Small intestine (tissue), 7 donors: ENCODE data around the gene TMIE. TPM values are rescaled to one million over a fixed set of nuclear protein-coding genes. Genes with fewer than 3 reads are reported as not detected.

Experiments
- DNase-seq, 2 donors: peaks; one replicate each; pipeline versions ENCODE4 v3.0.0 to v3.0.0-alpha.2; 2013
- FAIRE-seq: peaks from 2 replicates; lab custom pipeline; 2012; peaks lifted over from hg19 to GRCh38; lab: Jason Lieb, UNC
- H3K27ac ChIP-seq, 3 donors: one replicate each; pipeline ENCODE4 v1.5.1; 2013; ENCODE audit warnings: low read length in 2 of 3, mild to moderate bottlenecking in 2 of 3, control low read depth in 1 of 3, inconsistent platforms in 1 of 3, low read depth in 1 of 3, moderate library complexity in 1 of 3
- H3K27me3 ChIP-seq, 3 donors: one replicate each; pipeline ENCODE4 v1.6.1; 2013; ENCODE audit warnings: low read length in 3 of 3, inconsistent platforms in 1 of 3; ENCODE audit not compliant: control insufficient read depth in 3 of 3, insufficient read depth in 3 of 3
- H3K36me3 ChIP-seq, 3 donors: one replicate each; pipeline ENCODE4 v1.6.1; 2013; ENCODE audit warnings: low read length in 3 of 3, inconsistent platforms in 1 of 3, low read depth in 1 of 3, mild to moderate bottlenecking in 1 of 3, moderate library complexity in 1 of 3; ENCODE audit not compliant: control insufficient read depth in 3 of 3, insufficient read depth in 2 of 3
- H3K4me1 ChIP-seq, 3 donors: one replicate each; pipeline ENCODE4 v1.6.1; 2013; ENCODE audit warnings: low read length in 2 of 3, inconsistent platforms in 1 of 3, low read depth in 1 of 3, mild to moderate bottlenecking in 1 of 3, moderate library complexity in 1 of 3; ENCODE audit not compliant: control insufficient read depth in 3 of 3, insufficient read depth in 2 of 3
- H3K4me3 ChIP-seq, 3 donors: one replicate each; pipeline ENCODE4 v1.5.1; 2013; ENCODE audit warnings: low read length in 3 of 3, control low read depth in 1 of 3, inconsistent platforms in 1 of 3, low read depth in 1 of 3, mild to moderate bottlenecking in 1 of 3, moderate library complexity in 1 of 3
- H3K9me3 ChIP-seq, 2 donors: one replicate each; pipeline ENCODE4 v1.6.1; 2013; ENCODE audit warnings: low read depth in 1 of 2, low read length in 1 of 2; ENCODE audit not compliant: control insufficient read depth in 2 of 2, insufficient read depth in 1 of 2
- whole genome bisulfite sequencing, 3 donors: extraction: QIAGEN DNeasy Blood & Tissue Kit; methylation state at CpG; one replicate each; pipeline ENCODE4 v1.1.7; 2013; 5-methylcytosine and 5-hydroxymethylcytosine counted together
- polyA plus RNA-seq, 4 donors: library from polyadenylated mRNA; stranded (reverse) in 3 of 4; unstranded in 1 of 4; fragments of 200-250 nt in 3 of 4; fragments of 120-200 nt in 1 of 4; gene quantifications; one replicate each; pipeline versions ENCODE4 v1.2.1 to v1.2.3, GENCODE V29; 2013
- donor health status: healthy with polysubstance abuse.
- donor health status: control.
- donor health status: control.
- donor health status: Bipolar disorder and iron deficiency.
- donor health status: healthy.

TMIE gene
- polyA plus RNA-seq, 4 donors, result 0.22 to 0.70 TPM; not detected in 2

GRCh38 chr3:46678280-46678679, 22.9 kb upstream of the TMIE start:
- Histone ChIP-seq H3K36me3 (peaks cover 0 to 90% (median 0%) of the 10 kb centered on the region in 3 donors), H3K9me3 (no peaks in the 10 kb centered on the region), H3K4me3 (no peak overlapping the region), H3K27me3 (no peaks in the 10 kb centered on the region), H3K4me1 (peaks cover 0 to 9% (median 0%) of the 10 kb centered on the region in 3 donors), H3K27ac (no peak overlapping the region)
- FAIRE-seq (no peak), DNase-seq (no peak)
- 90 to 92% (median 91%) methylated on average over 6 of the region's 6 CpGs for WGBS, 3 donors

GRCh38 chr3:46679681-46680080, 21.5 kb upstream of the TMIE start:
- Histone ChIP-seq H3K4me1 (no peaks in the 10 kb centered on the region), H3K36me3 (peaks cover 0 to 90% (median 0%) of the 10 kb centered on the region in 3 donors), H3K27me3 (no peaks in the 10 kb centered on the region), H3K27ac (no peak overlapping the region), H3K9me3 (no peaks in the 10 kb centered on the region), H3K4me3 (no peak overlapping the region)
- DNase-seq (no peak), FAIRE-seq (no peak)
- 72 to 89% (median 75%) methylated on average over 5 of the region's 5 CpGs for WGBS, 3 donors

- DNase-seq (no peak), FAIRE-seq (no peak)
- no peak overlapping the region for H3K27ac ChIP-seq
- no peak overlapping the region for H3K4me3 ChIP-seq
- whole genome bisulfite sequencing, 3 donors, result 81 to 91% (median 84%) methylated on average over 9 of the region's 9 CpGs
- H3K4me1 ChIP-seq, result no peaks in the 10 kb centered on the region
- no peaks in the 10 kb centered on the region for H3K9me3 ChIP-seq
- H3K36me3 ChIP-seq, result peaks cover 0 to 89% (median 0%) of the 10 kb centered on the region in 3 donors
- H3K27me3 ChIP-seq, result no peaks in the 10 kb centered on the region
Measured at GRCh38 chr3:46680298-46680826, 20.8 kb upstream of the TMIE start.

- 80 to 90% (median 87%) methylated on average over 10 of the region's 10 CpGs for WGBS, 3 donors
- H3K4me3 ChIP-seq, result no peak overlapping the region
- no peak overlapping the region for H3K27ac ChIP-seq
- no peaks in the 10 kb centered on the region for H3K27me3 ChIP-seq
- FAIRE-seq, result no peak
- peaks cover 0 to 89% (median 0%) of the 10 kb centered on the region in 3 donors for H3K36me3 ChIP-seq
- no peak for DNase-seq
- H3K9me3 ChIP-seq, result no peaks in the 10 kb centered on the region
- no peaks in the 10 kb centered on the region for H3K4me1 ChIP-seq
Measured at GRCh38 chr3:46681387-46681786, 19.8 kb upstream of the TMIE start.

GRCh38 chr3:46681856-46682540, 19.2 kb upstream of the TMIE start:
- DNase-seq, result no peak
- no peak for FAIRE-seq
- WGBS, 3 donors, result 82 to 89% (median 82%) methylated on average over 11 to 13 of the region's 13 CpGs
- Histone ChIP-seq H3K36me3 (peaks cover 0 to 91% (median 0%) of the 10 kb centered on the region in 3 donors), H3K9me3 (no peaks in the 10 kb centered on the region), H3K27ac (no peak overlapping the region), H3K27me3 (no peaks in the 10 kb centered on the region), H3K4me3 (no peak overlapping the region), H3K4me1 (no peaks in the 10 kb centered on the region)

- Histone ChIP-seq H3K9me3 (no peaks in the 10 kb centered on the region), H3K27me3 (no peaks in the 10 kb centered on the region), H3K4me1 (no peaks in the 10 kb centered on the region), H3K36me3 (peaks cover 0 to 96% (median 0%) of the 10 kb centered on the region in 3 donors), H3K27ac (no peak overlapping the region), H3K4me3 (no peak overlapping the region)
- no peak for DNase-seq
- 89 to 92% (median 91%) methylated on average over 11 of the region's 11 CpGs for WGBS, 3 donors
- no peak for FAIRE-seq
Measured at GRCh38 chr3:46682974-46683373, 18.2 kb upstream of the TMIE start.

GRCh38 chr3:46684891-46685290, 16.3 kb upstream of the TMIE start:
- Histone ChIP-seq H3K36me3 (peaks cover 0 to 91% (median 0%) of the 10 kb centered on the region in 3 donors), H3K9me3 (no peaks in the 10 kb centered on the region), H3K27me3 (no peaks in the 10 kb centered on the region), H3K27ac (no peak overlapping the region), H3K4me3 (no peak overlapping the region), H3K4me1 (no peaks in the 10 kb centered on the region)
- FAIRE-seq (no peak), DNase-seq (no peak)
- WGBS, 3 donors, result 86 to 93% (median 92%) methylated on average over 2 of the region's 2 CpGs

GRCh38 chr3:46685446-46685845, 15.7 kb upstream of the TMIE start:
- 87 to 91% (median 88%) methylated on average over 9 of the region's 9 CpGs for WGBS, 3 donors

More at GRCh38 chr3:46685446-46685845, 15.7 kb upstream of the TMIE start:
- Histone ChIP-seq H3K4me3 (no peak overlapping the region), H3K36me3 (peaks cover 0 to 85% (median 0%) of the 10 kb centered on the region in 3 donors), H3K9me3 (no peaks in the 10 kb centered on the region), H3K4me1 (peaks cover 0 to 2% (median 0%) of the 10 kb centered on the region in 3 donors), H3K27ac (no peak overlapping the region), H3K27me3 (no peaks in the 10 kb centered on the region)
- FAIRE-seq, result no peak
- DNase-seq, result no peak
